Measurements from ENCODE around the gene ADPRHL1.

Gene ADPRHL1

DNA sequence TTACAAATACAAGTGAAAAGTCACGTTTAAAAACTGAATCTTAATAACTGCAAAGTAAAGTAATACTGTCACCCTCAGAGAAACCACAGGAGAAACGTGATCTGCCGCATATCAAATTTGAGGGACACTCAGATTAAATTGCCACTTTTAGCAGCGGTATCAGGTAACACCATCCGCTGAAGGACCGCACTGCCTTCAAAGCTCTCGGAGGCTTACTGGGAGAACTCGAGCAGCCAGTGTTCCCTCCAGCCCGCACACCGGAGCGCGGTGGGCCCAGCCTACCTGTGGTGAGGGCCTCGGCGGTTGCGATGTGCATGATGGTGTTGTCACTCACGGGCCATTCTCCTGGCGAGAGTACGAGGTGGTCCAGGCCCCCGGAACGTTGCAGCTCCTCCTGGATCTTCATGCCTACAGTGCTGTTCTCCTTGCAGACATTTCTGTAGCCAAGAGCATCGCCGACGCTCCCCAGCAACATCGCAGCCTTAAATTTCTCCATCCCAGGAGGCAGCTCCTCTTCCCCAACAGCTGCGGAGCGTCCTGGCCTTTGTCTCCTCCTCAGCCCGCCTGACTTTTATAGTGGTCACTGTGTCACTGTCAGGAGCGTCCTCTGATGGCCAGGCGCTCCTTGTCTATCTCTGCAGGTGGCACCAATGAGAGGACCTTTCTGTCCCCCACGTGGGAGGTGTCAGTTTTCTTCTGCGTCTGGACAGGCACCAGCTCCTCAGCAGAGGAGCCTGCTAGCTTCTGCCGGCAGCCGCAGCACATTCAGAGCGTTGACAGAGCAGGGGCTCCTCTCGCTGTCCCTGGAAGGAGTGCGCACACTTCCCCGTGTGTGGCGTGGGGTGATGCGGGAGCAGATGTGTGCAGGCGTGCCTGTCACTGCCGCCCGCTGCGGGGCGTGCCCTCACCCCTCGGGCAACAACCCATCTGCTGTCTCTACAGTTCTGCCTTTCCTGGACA, at the start of gene ADPRHL1:
TSS of gene ADPRHL1 (minus strand) at position 547 of the 960 bp plus-strand sequence. CDS start at position 496, 51 bp downstream.
- Histone ChIP-seq H3K4me1 (ENCODE audit: control insufficient read depth in 1 of 2, insufficient read depth in 1 of 2, low read depth in 1 of 2, low read length in 1 of 2) (no peaks in the 10 kb centered on the region), H3K27ac (no peak within 1 kb of the TSS), H3K36me3 (peaks cover 63% of the 10 kb centered on the region), H3K9me3 (no peaks in the 10 kb centered on the region), H3K27me3 (no peaks in the 10 kb centered on the region), H3K4me3 (ENCODE audit: low read depth in 1 of 2, low read length in 1 of 2) (no peak within 1 kb of the TSS)
- TF ChIP-seq, protein P1, sequence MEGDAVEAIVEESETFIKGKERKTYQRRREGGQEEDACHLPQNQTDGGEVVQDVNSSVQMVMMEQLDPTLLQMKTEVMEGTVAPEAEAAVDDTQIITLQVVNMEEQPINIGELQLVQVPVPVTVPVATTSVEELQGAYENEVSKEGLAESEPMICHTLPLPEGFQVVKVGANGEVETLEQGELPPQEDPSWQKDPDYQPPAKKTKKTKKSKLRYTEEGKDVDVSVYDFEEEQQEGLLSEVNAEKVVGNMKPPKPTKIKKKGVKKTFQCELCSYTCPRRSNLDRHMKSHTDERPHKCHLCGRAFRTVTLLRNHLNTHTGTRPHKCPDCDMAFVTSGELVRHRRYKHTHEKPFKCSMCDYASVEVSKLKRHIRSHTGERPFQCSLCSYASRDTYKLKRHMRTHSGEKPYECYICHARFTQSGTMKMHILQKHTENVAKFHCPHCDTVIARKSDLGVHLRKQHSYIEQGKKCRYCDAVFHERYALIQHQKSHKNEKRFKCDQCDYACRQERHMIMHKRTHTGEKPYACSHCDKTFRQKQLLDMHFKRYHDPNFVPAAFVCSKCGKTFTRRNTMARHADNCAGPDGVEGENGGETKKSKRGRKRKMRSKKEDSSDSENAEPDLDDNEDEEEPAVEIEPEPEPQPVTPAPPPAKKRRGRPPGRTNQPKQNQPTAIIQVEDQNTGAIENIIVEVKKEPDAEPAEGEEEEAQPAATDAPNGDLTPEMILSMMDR (IDR thresholded peaks at IDR 0.05), result no peak

DNA sequence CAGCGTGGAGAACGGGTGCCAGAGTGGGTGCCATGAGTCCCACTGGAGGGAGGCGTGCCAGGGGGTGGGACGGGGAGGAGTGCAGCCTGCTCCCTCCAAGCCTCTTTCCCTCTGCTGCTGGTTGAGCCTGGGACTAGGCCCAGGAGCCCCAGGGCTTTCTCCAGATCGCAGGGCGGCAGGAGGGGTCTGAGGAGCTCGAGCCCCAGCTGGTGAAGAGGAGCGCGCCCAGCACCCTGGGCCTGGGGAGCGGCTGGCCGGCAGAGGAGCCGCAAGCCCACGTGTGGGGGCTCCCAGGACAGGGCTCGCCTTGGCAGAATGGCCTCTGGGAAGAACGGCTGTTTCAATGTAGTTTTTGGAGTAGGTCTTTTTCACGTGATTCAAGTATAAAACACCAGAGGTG, 49.4 kb upstream of the ADPRHL1 start:
- Histone ChIP-seq H3K9me3 (no peaks in the 10 kb centered on the region), H3K27ac (no peak overlapping the region), H3K4me3 (ENCODE audit: low read depth in 1 of 2, low read length in 1 of 2) (no peak overlapping the region), H3K4me1 (ENCODE audit: control insufficient read depth in 1 of 2, insufficient read depth in 1 of 2, low read depth in 1 of 2, low read length in 1 of 2) (no peaks in the 10 kb centered on the region), H3K27me3 (no peaks in the 10 kb centered on the region), H3K36me3 (peaks cover 96% of the 10 kb centered on the region)
- TF ChIP-seq, protein P1 (IDR thresholded peaks at IDR 0.05), result no peak

DNA sequence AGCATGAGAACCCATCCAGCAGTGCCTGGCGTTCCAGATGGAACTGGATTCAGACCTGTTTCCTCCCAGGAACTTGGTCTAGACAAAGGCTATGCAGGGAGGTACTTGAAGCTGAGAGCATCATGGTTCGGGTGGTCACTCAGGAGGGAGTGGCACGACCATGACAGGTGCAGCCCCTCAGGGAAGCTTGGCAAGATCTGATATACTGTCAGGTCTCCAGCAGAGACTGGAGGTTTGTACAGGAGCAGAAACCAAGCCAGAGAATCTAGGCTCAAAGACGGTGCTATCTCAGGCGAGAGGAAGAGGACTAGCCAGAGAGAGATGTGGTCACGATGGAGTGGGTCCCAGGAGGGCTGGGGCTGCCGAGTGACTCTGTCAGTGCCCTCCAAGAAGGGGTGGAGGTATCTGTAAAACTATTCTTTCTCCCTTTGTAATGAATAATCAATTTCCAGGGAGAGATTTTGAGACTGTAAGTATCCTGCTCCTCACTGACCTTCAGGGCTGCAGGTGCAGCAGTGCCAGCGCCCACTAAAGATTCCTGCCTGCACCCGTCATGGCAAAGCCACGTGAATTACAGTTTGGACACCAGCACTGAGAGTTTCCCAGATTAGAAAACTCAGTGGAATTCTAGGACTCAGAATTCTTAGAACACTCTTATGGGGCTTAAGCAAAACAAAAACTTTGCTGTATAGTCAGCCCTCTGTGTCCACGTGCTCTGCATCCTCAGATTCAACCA, 47.4 kb upstream of the ADPRHL1 start:
- no peaks in the 10 kb centered on the region for H3K4me1 ChIP-seq (ENCODE audit: control insufficient read depth in 1 of 2, insufficient read depth in 1 of 2, low read depth in 1 of 2, low read length in 1 of 2)

DNA sequence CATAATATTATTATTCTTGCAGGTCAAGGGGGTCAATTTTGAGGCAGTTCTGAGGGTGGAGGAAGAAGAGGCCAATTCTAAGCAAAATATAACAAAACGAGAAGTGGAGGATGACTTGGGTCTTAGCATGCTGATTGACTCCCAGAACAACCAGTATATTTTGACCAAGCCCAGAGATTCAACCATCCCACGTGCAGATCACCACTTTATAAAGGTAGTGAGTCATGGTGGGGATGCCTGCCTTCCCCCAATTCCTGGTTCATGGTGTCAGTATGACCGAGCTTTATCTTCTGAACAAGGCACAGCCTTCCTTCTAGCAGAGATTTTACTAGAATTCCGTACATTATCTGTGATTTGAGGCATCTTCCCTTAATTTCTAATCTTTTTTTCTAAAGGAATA, 46.6 kb upstream of the ADPRHL1 start:
- H3K9me3 ChIP-seq, result no peaks in the 10 kb centered on the region
- H3K4me1 ChIP-seq (ENCODE audit: control insufficient read depth in 1 of 2, insufficient read depth in 1 of 2, low read depth in 1 of 2, low read length in 1 of 2), result no peaks in the 10 kb centered on the region
- no peak overlapping the region for H3K27ac ChIP-seq
- H3K4me3 ChIP-seq (ENCODE audit: low read depth in 1 of 2, low read length in 1 of 2), result no peak overlapping the region
- peaks cover 100% of the 10 kb centered on the region for H3K36me3 ChIP-seq
- TF ChIP-seq, protein P1 (IDR thresholded peaks at IDR 0.05), result no peak
- no peaks in the 10 kb centered on the region for H3K27me3 ChIP-seq

More for the DNA sequence above, 47.4 kb upstream of the ADPRHL1 start:
- no peaks in the 10 kb centered on the region for H3K27me3 ChIP-seq
- H3K36me3 ChIP-seq, result peaks cover 100% of the 10 kb centered on the region
- no peak overlapping the region for H3K4me3 ChIP-seq (ENCODE audit: low read depth in 1 of 2, low read length in 1 of 2)
- TF ChIP-seq, protein P1 (IDR thresholded peaks at IDR 0.05), result no peak
- H3K27ac ChIP-seq, result no peak overlapping the region
- no peaks in the 10 kb centered on the region for H3K9me3 ChIP-seq

DNA sequence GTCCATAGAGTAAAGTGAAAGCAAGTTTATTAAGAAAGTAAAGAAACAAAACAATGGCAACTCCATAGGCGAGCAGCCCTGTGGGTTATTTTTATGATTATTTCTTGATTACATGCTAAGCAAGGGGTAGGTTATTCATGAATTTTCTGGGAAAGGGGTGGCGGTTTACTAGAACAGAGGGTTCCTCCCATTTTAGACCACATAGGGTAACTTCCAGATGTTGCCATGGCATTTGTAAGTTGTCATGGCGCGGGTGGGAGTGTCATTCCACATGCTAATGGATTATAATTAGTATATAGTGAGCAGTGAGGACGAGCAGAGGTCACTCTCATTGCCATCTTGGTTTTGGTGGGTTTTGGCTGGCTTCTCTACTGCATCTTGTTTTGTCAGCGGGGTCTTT, 45.6 kb upstream of the ADPRHL1 start:
- Histone ChIP-seq H3K4me3 (ENCODE audit: low read depth in 1 of 2, low read length in 1 of 2) (no peak overlapping the region), H3K27me3 (no peaks in the 10 kb centered on the region), H3K9me3 (no peaks in the 10 kb centered on the region), H3K4me1 (ENCODE audit: control insufficient read depth in 1 of 2, insufficient read depth in 1 of 2, low read depth in 1 of 2, low read length in 1 of 2) (peaks cover 4% of the 10 kb centered on the region in 2 experiments), H3K36me3 (peaks cover 92% of the 10 kb centered on the region), H3K27ac (no peak overlapping the region)
- TF ChIP-seq, protein P1 (IDR thresholded peaks at IDR 0.05), result no peak

All from neutrophil (primary cell).